Cardiac ventricle fibroblast (primary cell): ENCODE results near the gene ZNF735. TPM values are rescaled to one million over a fixed set of nuclear protein-coding genes. Genes with fewer than 3 reads are reported as not detected.

ENCODE experiments used
- total RNA-seq: library from RNA; depleted of rRNA; stranded (reverse); fragments of >200 nt; gene quantifications from 2 replicates; pipeline ENCODE4 v1.2.3, GENCODE V29; 2015

Gene ZNF735
- total RNA-seq: not detected in 2 replicates

GRCh38 chr7:64206903-64207302 lies at the start of gene ZNF735:
TSS of gene ZNF735 (plus strand) at chr7:64207203. CDS start at chr7:64207203, 0 bp downstream.

GRCh38 chr7:64228174-64228573 lies 21.2 kb downstream of the ZNF735 start, which contains the start of gene ZNF679:
TSS of gene ZNF679 (plus strand) at chr7:64228474. CDS start at chr7:64249118, 20,644 bp downstream.

Other genes with a start within 250 kb of the ZNF735 start
- not detected in 2 replicates for gene ZNF722, start 208.4 kb upstream of the ZNF735 start, total RNA-seq
- 0.20 and 0.44 TPM in 2 replicates for gene ZNF727, start 161.8 kb upstream of the ZNF735 start, total RNA-seq
- gene ZNF679, start 21.3 kb downstream of the ZNF735 start, total RNA-seq: not detected in 2 replicates
- 4.6 and 4.8 TPM in 2 replicates for gene ZNF736, start 106.8 kb downstream of the ZNF735 start, total RNA-seq